ENCODE results near the gene APBA2.

Gene APBA2

DNA sequence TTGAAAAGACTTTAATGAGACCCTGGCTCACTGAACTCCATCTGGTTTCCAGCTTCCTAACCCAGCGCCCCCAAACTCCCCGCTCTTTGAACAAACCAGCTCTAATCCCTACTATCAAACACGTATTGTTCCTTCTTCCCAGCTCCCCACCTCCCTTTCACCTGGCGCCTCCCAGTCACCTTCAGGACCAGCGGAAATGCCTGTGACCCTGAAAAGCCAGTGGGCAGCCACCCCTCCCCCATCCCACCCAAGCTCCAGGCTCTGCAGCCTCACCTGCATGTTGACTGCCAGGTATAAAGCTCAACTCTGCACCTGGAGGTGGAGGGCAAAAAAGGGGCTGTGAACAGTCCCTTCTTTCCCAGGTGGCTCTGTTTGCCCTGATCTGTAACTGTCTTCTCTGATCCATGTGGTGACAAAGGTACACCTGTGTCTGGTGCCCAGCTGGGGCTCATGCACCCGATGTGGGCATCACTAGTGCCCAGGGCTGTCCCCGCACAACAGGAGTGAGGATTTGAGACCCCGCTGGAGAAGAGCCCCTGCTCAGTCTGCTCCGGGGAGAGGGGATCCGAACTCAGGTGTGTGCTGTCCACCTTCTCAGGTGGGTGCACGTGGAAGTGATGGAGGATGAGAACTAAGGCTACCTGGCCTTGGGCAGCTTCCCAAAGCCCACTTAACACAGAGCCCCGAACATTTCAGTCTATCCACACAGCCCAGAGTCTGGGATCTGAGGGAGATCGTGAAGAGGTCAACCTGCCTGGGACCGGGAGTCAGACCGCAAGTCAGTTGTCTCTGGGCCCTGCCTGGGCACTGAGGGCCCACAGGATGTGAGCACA is 254.9 kb downstream of the APBA2 start:
- no peaks in the 10 kb centered on the region for H3K9me3 ChIP-seq (ENCODE audit: control insufficient read depth, insufficient read depth, low read length)
- no peaks in the 10 kb centered on the region for H3K36me3 ChIP-seq (ENCODE audit: control insufficient read depth, insufficient read depth, low read length)
- no peak for DNase-seq (ENCODE audit: low read depth, low spot score)
- no peak overlapping the region for H3K27ac ChIP-seq (ENCODE audit: low read length)
- H3K27me3 ChIP-seq (ENCODE audit: control insufficient read depth, insufficient read depth, low read length), result no peaks in the 10 kb centered on the region
- peaks cover 6% of the 10 kb centered on the region for H3K4me1 ChIP-seq (ENCODE audit: control insufficient read depth, insufficient read depth, low read length)
- H3K4me3 ChIP-seq (ENCODE audit: low read length), result no peak overlapping the region
- no CpG with 5 or more reads among the region's 15 CpGs for WGBS (ENCODE audit: insufficient coverage, insufficient read length)

DNA sequence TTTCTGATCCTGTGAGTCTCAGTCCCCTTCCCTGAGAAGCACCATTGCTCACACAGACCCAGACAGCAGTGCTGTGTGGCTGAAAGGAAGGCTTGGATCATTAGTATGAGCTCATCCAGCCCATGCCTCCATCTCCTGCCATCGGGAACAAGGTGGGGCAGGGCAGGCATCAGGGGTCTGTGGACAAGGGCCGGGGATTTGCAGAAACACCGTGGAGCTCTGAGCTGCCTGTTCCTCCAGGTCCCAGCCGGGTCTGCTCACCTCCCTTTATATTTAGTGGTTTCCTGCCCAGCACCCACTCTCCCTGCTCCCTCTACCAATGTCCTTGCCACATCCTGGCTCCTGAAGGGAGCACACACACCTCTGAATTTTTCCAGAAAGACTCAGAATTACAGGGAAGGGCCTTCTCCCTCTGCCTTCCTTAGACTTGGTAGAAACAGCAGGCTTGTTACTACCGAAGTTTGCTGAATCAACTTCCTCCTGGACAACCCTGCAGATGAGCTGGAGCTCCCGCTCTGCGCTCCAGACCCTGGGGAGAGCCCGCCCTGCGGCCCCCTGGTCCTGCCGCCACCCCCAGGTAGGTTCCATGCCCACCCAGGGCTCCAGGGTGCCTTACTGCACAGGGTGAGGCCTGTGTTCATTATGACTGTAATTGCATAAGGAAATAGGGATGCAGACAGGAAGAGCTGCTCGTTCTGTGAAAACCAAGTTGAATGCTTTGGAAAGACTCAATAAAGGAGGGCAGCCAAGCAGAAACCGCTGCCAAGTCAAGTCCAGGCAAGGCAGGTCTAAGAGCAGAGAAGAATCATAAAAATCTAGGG is 255.7 kb downstream of the APBA2 start:
- no peaks in the 10 kb centered on the region for H3K9me3 ChIP-seq (ENCODE audit: control insufficient read depth, insufficient read depth, low read length)
- H3K4me3 ChIP-seq (ENCODE audit: low read length), result no peak overlapping the region
- no peak for DNase-seq (ENCODE audit: low read depth, low spot score)
- H3K27ac ChIP-seq (ENCODE audit: low read length), result no peak overlapping the region
- no CpG with 5 or more reads among the region's 12 CpGs for WGBS (ENCODE audit: insufficient coverage, insufficient read length)
- no peaks in the 10 kb centered on the region for H3K27me3 ChIP-seq (ENCODE audit: control insufficient read depth, insufficient read depth, low read length)
- H3K36me3 ChIP-seq (ENCODE audit: control insufficient read depth, insufficient read depth, low read length), result no peaks in the 10 kb centered on the region
- peaks cover 6% of the 10 kb centered on the region for H3K4me1 ChIP-seq (ENCODE audit: control insufficient read depth, insufficient read depth, low read length)

DNA sequence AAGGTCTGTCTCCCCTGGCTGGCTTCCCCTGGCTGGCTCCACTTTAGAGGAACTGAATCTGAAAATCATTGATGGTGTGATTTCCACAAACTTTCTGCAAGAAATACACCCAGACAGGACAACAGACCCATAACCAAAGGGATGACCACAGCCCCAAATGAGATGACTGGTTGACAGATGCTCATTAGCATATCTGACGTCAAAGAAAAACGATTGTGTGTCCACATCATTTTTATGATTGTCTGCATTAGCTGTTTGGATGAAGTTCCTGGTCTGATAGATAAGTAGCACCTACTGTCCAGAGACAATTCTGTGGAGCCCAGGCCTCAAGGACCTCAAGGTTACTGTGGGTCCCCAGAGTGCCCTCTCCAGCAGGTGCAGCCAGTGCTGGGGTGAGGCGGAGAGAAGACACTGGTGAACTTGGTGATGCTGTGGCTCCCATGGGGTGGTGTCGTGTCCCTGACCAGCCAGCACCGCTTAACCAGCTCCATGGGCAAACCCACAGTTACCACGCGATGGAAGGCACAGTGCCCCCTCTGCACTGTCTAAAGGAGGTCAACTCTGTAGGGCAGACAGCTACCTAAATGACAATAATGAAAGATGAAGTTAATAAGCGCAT is 256.5 kb downstream of the APBA2 start:
- Histone ChIP-seq H3K36me3 (ENCODE audit: control insufficient read depth, insufficient read depth, low read length) (no peaks in the 10 kb centered on the region), H3K27ac (ENCODE audit: low read length) (no peak overlapping the region), H3K4me3 (ENCODE audit: low read length) (no peak overlapping the region), H3K4me1 (ENCODE audit: control insufficient read depth, insufficient read depth, low read length) (peaks cover 6% of the 10 kb centered on the region), H3K27me3 (ENCODE audit: control insufficient read depth, insufficient read depth, low read length) (no peaks in the 10 kb centered on the region), H3K9me3 (ENCODE audit: control insufficient read depth, insufficient read depth, low read length) (no peaks in the 10 kb centered on the region)
- WGBS (ENCODE audit: insufficient coverage, insufficient read length), result no CpG with 5 or more reads among the region's 8 CpGs
- DNase-seq (ENCODE audit: low read depth, low spot score), result no peak

DNA sequence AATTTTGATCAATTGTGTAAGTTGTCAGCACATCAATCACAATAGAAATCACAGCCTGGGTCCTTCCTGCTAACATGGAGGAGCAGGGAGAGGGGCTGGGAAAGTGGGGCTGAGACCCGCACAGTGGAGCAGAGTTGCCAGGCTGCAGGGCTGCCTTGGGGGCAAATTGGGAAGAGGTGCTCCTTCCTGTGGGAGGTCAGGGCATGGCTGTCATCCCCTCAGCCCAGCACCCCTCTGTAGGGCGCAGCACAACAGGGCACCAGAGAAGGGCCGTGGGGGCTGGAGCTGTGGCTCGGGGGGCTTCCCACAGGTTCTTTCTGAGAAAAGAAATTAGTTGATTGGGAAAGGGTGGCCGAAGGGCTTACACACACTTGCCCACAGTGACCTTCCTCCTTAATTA is 257.5 kb downstream of the APBA2 start:
- WGBS (ENCODE audit: insufficient coverage, insufficient read length), result no CpG with 5 or more reads among the region's 5 CpGs
- Histone ChIP-seq H3K27me3 (ENCODE audit: control insufficient read depth, insufficient read depth, low read length) (no peaks in the 10 kb centered on the region), H3K4me1 (ENCODE audit: control insufficient read depth, insufficient read depth, low read length) (peaks cover 6% of the 10 kb centered on the region), H3K4me3 (ENCODE audit: low read length) (no peak overlapping the region), H3K9me3 (ENCODE audit: control insufficient read depth, insufficient read depth, low read length) (no peaks in the 10 kb centered on the region), H3K36me3 (ENCODE audit: control insufficient read depth, insufficient read depth, low read length) (no peaks in the 10 kb centered on the region), H3K27ac (ENCODE audit: low read length) (no peak overlapping the region)
- no peak for DNase-seq (ENCODE audit: low read depth, low spot score)

DNA sequence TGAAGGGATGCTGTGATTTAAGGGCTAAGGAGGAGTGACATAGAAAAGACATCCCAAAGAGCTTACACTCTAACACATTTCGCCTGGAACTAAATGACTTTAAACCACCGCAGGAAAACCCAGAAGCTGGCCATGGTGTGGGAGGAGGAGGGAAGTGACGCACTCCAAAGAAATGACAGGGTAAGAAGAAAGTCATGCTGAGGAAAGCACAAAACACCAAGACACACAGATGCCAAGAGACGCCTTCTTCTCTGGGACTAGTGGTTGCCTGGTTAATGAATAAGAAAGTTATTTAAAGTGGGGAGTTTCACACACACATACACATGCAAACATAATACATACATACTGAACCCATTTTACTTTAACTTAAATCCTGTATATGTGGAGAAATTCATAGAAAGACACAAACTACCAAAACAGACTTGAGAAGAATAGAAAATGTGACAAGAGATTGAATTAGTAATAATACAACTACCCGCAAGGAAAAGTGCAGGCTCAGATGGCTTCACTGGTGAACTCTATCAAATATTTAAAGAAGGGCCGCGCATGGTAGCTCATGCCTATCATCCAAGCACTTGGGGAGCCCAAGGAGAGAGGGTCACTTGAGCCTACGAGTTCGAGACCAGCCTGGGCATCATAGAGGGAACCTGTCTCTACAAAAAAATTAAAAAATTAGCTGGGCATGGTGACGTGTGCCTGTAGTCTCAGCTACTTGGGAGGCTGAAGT is 258.3 kb downstream of the APBA2 start:
- H3K27me3 ChIP-seq (ENCODE audit: control insufficient read depth, insufficient read depth, low read length), result no peaks in the 10 kb centered on the region
- H3K4me3 ChIP-seq (ENCODE audit: low read length), result no peak overlapping the region
- H3K27ac ChIP-seq (ENCODE audit: low read length), result no peak overlapping the region
- H3K36me3 ChIP-seq (ENCODE audit: control insufficient read depth, insufficient read depth, low read length), result no peaks in the 10 kb centered on the region
- H3K4me1 ChIP-seq (ENCODE audit: control insufficient read depth, insufficient read depth, low read length), result peaks cover 6% of the 10 kb centered on the region
- no CpG with 5 or more reads among the region's 10 CpGs for WGBS (ENCODE audit: insufficient coverage, insufficient read length)
- H3K9me3 ChIP-seq (ENCODE audit: control insufficient read depth, insufficient read depth, low read length), result no peaks in the 10 kb centered on the region
- DNase-seq (ENCODE audit: low read depth, low spot score), result no peak

DNA sequence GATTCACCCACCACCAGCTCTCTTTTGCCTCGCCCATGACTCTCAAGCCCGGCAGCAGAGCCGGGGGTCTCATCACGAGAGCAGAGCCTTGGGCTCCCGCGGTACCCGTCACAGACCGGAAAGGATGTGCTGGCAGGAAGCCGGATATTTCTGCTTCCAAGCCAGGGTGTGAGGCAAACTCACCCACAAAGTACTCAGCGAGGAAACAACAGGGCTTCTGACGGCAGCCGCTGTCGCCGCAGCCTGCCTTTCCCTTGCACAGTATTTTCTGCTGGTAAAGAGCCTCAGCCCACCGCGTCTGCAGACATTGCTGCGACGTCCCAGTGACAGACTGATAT is 263.9 kb downstream of the APBA2 start:
- Histone ChIP-seq H3K4me1 (ENCODE audit: control insufficient read depth, insufficient read depth, low read length) (no peaks in the 10 kb centered on the region), H3K36me3 (ENCODE audit: control insufficient read depth, insufficient read depth, low read length) (no peaks in the 10 kb centered on the region), H3K9me3 (ENCODE audit: control insufficient read depth, insufficient read depth, low read length) (no peaks in the 10 kb centered on the region), H3K27ac (ENCODE audit: low read length) (no peak overlapping the region), H3K4me3 (ENCODE audit: low read length) (no peak overlapping the region), H3K27me3 (ENCODE audit: control insufficient read depth, insufficient read depth, low read length) (no peaks in the 10 kb centered on the region)
- no CpG with 5 or more reads among the region's 18 CpGs for WGBS (ENCODE audit: insufficient coverage, insufficient read length)
- no peak for DNase-seq (ENCODE audit: low read depth, low spot score)

DNA sequence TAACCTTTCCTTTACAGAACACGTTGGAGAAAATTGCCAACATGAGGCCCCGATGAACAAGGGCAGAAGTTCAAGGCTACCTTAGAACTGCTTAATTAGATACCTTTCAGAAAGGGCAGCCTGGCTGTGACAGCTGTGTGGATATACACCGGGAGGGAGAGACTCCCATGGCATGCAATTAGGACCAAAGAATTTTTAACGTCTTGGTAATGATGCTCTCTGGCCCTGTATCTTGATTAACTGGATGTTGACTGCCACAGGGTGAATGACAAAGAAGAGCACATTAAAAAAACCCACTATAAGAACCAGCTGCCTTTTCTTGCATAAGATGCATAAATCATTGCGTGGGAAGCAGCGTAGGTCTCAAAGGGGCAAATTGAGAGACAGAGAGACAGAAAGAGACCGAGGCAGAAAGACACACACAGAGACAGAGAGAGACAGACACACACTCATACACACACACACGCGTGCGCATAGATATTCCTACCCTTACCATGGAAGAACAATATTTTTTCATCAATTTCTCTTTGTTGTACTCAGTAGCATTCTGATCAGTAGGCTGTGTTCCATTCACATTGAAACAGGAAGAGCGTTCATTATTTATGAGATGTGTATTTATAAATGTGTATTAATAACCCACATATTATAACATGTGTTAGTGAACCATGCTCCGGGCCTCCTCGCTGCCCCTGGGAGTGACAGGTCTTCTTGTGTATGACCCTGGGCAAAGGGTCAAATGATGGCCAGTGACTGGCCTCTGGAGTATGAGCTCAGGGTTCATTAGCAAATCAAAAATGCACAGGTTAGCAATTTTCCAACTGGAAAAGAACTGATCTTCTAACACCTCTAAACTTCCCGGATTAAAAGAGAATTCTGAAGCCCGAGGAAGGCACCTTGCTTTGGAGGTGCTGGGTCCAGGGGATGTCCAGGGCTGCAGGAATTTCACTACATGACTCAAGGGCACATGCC is 265.0 kb downstream of the APBA2 start:
- H3K36me3 ChIP-seq (ENCODE audit: control insufficient read depth, insufficient read depth, low read length), result no peaks in the 10 kb centered on the region
- H3K27me3 ChIP-seq (ENCODE audit: control insufficient read depth, insufficient read depth, low read length), result no peaks in the 10 kb centered on the region
- H3K27ac ChIP-seq (ENCODE audit: low read length), result no peak overlapping the region
- no peaks in the 10 kb centered on the region for H3K9me3 ChIP-seq (ENCODE audit: control insufficient read depth, insufficient read depth, low read length)
- no peaks in the 10 kb centered on the region for H3K4me1 ChIP-seq (ENCODE audit: control insufficient read depth, insufficient read depth, low read length)
- H3K4me3 ChIP-seq (ENCODE audit: low read length), result no peak overlapping the region
- no CpG with 5 or more reads among the region's 15 CpGs for WGBS (ENCODE audit: insufficient coverage, insufficient read length)
- no peak for DNase-seq (ENCODE audit: low read depth, low spot score)

DNA sequence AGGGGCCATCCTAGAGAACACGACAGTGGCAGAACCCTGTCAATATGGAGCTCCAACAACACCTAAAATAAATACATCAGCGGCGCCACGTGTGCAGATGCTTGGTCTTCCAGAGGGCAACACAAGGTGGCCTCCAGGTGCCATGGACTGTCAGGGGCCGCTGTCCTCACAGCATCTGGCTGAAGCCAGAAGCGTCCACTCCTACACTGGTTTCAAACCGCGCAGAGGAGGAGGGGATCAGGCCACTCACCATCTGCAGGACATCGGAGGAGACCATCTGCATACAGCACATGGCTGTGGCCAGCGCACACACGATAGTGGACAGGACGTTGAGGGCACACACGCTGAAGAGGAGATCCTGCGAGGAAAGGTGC is 265.7 kb downstream of the APBA2 start:
- WGBS (ENCODE audit: insufficient coverage, insufficient read length), result no CpG with 5 or more reads among the region's 14 CpGs

DNA sequence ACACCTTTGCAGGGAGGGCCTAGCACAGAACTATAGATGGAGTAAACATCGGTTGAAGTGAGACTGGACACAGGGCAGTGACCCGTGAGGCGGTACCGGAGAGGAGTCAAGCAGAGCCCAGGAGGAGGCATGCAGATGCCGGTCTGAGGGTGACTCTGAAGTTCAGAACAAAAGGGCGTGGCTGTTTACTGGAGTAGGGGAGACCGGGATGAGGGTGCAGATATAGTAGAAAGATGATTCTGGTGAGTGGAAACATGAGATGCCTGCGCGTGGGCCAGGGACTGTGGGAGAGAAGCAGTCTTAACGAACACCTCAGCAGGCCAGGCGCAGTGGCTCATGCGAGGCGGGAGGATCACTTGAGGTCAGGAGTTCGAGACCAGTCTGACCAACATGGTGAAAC is 270.7 kb downstream of the APBA2 start:
- Histone ChIP-seq H3K27ac (ENCODE audit: low read length) (no peak overlapping the region), H3K9me3 (ENCODE audit: control insufficient read depth, insufficient read depth, low read length) (no peaks in the 10 kb centered on the region), H3K36me3 (ENCODE audit: control insufficient read depth, insufficient read depth, low read length) (no peaks in the 10 kb centered on the region), H3K4me3 (ENCODE audit: low read length) (no peak overlapping the region), H3K4me1 (ENCODE audit: control insufficient read depth, insufficient read depth, low read length) (no peaks in the 10 kb centered on the region), H3K27me3 (ENCODE audit: control insufficient read depth, insufficient read depth, low read length) (no peaks in the 10 kb centered on the region)
- DNase-seq (ENCODE audit: low read depth, low spot score), result no peak
- no CpG with 5 or more reads among the region's 14 CpGs for WGBS (ENCODE audit: insufficient coverage, insufficient read length)

More for the DNA sequence above, 265.7 kb downstream of the APBA2 start:
- no peak for DNase-seq (ENCODE audit: low read depth, low spot score)
- Histone ChIP-seq H3K36me3 (ENCODE audit: control insufficient read depth, insufficient read depth, low read length) (no peaks in the 10 kb centered on the region), H3K27me3 (ENCODE audit: control insufficient read depth, insufficient read depth, low read length) (no peaks in the 10 kb centered on the region), H3K27ac (ENCODE audit: low read length) (no peak overlapping the region), H3K4me1 (ENCODE audit: control insufficient read depth, insufficient read depth, low read length) (no peaks in the 10 kb centered on the region), H3K9me3 (ENCODE audit: control insufficient read depth, insufficient read depth, low read length) (no peaks in the 10 kb centered on the region), H3K4me3 (ENCODE audit: low read length) (no peak overlapping the region)

All from iPS DF 6.9 (cell line).